Muscle of back (tissue), 13 donors: ENCODE results near the gene GBF1. TPM values are rescaled to one million over a fixed set of nuclear protein-coding genes. Genes with fewer than 3 reads are reported as not detected.
A peak's percentile ranks its signal among the peaks of the same experiment; 100 is the strongest.
"Not testable (repeated sequence)": the region's sequence is repeated elsewhere in the genome, so short reads cannot be mapped to it uniquely, and the experiment has no call there.

Source experiments
- DNase-seq, 3 donors: peaks; one replicate each; pipeline versions ENCODE4 v3.0.0 to v3.0.0-alpha.2; 2013
- long read RNA-seq, 9 donors: transcript quantifications; one replicate each; lab custom pipeline, GENCODE V29; 2026
- polyA plus RNA-seq, 10 donors: library from polyadenylated mRNA; unstranded; fragments of 120-200 nt; gene quantifications; one replicate each; pipeline ENCODE4 v1.2.1, GENCODE V29; 2013; ENCODE audit not compliant: insufficient read length in 10 of 10

GBF1 gene, protein sequence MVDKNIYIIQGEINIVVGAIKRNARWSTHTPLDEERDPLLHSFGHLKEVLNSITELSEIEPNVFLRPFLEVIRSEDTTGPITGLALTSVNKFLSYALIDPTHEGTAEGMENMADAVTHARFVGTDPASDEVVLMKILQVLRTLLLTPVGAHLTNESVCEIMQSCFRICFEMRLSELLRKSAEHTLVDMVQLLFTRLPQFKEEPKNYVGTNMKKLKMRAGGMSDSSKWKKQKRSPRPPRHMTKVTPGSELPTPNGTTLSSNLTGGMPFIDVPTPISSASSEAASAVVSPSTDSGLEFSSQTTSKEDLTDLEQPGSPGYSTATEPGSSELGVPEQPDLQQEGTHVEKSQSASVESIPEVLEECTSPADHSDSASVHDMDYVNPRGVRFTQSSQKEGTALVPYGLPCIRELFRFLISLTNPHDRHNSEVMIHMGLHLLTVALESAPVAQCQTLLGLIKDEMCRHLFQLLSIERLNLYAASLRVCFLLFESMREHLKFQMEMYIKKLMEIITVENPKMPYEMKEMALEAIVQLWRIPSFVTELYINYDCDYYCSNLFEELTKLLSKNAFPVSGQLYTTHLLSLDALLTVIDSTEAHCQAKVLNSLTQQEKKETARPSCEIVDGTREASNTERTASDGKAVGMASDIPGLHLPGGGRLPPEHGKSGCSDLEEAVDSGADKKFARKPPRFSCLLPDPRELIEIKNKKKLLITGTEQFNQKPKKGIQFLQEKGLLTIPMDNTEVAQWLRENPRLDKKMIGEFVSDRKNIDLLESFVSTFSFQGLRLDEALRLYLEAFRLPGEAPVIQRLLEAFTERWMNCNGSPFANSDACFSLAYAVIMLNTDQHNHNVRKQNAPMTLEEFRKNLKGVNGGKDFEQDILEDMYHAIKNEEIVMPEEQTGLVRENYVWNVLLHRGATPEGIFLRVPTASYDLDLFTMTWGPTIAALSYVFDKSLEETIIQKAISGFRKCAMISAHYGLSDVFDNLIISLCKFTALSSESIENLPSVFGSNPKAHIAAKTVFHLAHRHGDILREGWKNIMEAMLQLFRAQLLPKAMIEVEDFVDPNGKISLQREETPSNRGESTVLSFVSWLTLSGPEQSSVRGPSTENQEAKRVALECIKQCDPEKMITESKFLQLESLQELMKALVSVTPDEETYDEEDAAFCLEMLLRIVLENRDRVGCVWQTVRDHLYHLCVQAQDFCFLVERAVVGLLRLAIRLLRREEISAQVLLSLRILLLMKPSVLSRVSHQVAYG (N-terminal part only)
- 10 to 100 TPM; 41.2 to 56.6 (median 51.1) TPM for polyA plus RNA-seq
- long read RNA-seq, donor 1, partial matches to known transcripts: 5 of 10 reads
- long read RNA-seq, donor 1, other reads (novel, unspliced or antisense): 5 of 10 reads
- long read RNA-seq, donor 2, partial matches to known transcripts: 31 of 31 reads
- long read RNA-seq, donor 2, other reads (novel, unspliced or antisense): 0 of 31 reads
- long read RNA-seq, donor 3: 0 reads
- long read RNA-seq, donor 4: 0 reads
- long read RNA-seq, donor 5: 0 reads
- long read RNA-seq, donor 6, partial matches to known transcripts: 20 of 20 reads
- long read RNA-seq, donor 6, other reads (novel, unspliced or antisense): 0 of 20 reads
- long read RNA-seq, donor 7: 0 reads
- long read RNA-seq, donor 8, partial matches to known transcripts: 21 of 21 reads
- long read RNA-seq, donor 8, other reads (novel, unspliced or antisense): 0 of 21 reads
- long read RNA-seq, donor 9: 0 reads

DNA sequence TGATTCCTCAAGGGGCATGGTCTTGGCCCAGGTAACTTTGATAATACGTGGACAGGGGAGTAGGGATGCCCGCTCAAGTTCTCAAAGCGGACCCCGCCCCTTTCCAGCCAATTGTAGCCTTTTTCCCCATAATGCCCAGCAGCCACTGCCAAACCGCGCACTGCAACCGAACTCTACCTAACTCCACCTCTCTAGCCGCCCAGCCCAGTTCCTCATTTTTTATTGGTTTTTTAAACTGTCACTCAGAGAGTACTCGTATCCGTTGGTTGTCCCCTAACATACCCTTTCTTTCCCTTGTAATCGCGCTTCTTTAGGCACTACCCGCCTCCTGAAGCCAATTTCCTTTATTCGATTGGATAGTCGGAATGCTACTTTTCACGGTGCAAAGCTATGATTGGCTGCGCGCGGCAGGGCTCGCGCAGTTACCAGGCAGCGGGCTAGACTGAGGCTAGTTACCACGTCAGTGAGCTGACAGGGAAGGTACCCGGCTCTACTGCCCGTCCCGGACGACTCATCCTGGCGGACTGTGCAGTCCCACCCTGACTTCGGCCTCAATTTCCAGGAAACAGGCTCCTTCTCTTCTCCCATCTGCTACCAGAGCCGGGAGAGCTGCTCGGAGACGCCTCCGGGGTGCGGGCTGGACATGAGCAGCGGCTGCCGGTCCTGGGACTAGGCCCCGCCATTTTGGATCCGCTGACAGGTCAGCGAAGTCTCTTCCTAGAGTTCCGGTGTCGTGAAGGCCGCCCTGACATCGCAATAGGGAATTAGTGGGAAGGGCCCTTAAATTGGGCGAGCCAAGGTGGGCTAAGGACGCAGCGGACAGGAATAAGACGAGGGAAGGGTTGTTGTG is at the start of gene GBF1:
TSS of gene GBF1 (plus strand) at position 451 of the 850 bp plus-strand sequence. CDS start 13,407 bp downstream, outside the sequence.
- peak; percentile 98 to 100 (median 99) for DNase-seq

DNA sequence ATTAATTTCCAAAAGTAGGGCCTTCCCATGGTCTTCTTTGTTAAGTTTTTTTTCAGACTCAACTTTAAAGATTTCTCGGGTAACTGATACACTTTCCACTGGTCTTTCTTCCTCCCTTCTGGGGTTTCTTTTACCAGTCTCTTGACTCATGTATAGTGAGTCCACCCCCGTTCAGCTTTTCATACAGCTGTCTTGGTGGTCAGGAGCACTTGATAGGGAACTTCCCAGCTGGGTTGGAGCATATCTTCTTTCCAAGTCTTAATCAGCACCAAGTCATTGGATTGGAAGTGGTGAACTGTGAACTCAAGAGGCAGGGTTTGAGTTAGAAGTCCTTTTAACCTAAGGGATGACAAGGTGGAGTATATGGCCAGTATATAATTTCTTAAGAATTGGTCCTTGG is 48.4 kb upstream of the GBF1 start:
- DNase-seq: no peak

GRCh38 chr10:102198027-102198426 is 47.3 kb upstream of the GBF1 start:
- DNase-seq: no peak

DNA sequence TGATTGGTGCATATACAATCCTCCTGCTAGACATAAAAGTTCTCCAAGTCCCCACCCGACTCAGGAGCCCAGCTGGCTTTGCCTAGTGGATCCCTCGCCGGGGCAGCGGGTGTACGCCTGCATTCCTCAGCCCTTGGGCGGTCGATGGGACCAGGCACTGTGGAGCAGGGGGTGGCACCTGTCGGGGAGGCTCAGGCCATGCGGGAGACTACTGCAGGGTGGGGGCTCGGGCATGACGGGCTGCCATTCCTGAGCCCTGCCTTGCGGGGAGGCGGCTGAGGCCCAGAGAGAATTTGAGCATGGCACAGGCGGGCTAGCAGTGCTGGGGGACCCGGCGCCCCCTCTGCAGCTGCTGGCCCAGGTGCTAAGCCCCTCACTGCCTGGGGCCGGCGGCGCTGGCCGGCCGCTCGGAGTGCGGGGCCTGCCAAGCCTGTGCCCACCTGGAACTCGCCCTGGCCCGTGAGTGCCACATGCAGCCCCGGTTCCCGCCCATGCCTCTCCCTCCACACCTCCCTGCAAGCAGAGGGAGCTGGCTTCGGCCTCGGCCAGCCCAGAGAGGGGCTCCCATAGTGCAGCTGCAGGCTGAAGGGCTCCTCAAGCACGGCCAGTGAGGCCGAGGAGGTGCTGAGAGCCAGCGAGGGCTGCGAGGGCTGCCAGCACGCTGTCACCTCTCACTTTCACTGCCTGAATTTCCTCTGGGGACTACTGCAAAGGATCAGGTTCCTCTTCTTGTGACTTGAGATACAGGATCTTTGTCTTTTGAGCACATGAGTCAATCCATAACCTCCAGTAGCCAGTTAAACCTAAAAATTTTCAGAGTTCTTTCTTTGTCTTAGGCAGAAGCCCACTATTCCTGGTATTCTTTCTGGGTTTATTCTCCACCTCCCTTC is 44.3 kb upstream of the GBF1 start:
- no peak for DNase-seq

GRCh38 chr10:102202386-102202785 is 42.9 kb upstream of the GBF1 start:
- DNase-seq: no peak

DNA sequence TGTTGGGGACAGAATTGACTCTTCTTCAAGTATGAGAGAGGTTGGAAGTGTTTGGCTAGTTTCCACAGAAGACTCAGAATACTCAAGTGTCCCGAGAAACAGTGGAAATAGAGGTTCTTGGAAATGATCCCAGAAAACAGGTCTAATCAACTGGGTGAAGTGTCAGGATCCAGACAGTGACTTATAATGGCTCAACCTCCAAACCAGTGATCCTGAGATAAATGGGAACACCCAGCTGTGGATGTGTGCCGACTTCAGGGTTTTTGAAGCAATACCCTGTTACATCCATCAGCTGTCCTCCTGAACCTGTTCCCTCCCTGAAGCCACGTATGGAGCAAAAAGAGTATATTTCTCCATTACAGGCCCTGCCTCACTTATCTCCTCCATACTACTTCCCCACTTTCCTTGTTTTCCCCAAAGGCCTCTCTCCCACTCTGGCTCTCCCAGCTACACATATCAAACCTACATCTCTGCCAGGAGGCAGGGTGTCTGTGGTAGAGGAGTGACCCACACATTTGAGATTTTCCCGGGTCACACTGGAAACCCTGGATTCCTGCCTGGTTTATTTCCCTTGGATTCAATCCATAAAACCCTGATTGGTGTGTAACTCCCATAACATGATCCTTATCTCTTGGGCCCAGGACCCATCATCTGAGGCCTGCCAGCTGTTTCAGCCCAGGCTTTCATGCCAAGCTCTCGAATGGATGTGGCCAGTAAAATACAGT is 36.9 kb upstream of the GBF1 start:
- DNase-seq: no peak

- DNase-seq: no peak
Observed at GRCh38 chr10:102211615-102212299, 33.6 kb upstream of the GBF1 start.

DNA sequence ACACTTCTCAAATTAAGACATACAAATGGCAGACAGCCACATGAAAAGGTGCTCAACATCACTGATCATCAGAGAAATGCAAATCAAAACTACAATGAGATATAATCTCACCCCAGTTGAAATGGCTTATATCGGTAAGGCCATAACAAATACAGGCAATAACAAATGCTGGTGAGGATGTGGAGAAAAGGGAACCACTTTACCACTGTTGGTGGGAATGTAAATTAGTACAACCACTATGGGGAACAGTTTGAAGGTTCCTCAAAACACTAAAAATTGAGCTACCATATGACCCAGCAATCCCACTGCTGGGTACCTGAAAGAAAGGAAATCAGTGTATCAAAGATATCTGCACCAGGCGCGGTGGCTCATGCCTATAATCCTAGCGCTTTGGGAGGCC is 31.7 kb upstream of the GBF1 start:
- not testable (repeated sequence) for DNase-seq

GRCh38 chr10:102219370-102219769 is 26.0 kb upstream of the GBF1 start:
- DNase-seq: no peak

- DNase-seq: no peak
Observed at GRCh38 chr10:102220612-102221011, 24.7 kb upstream of the GBF1 start.

GRCh38 chr10:102222797-102223196 is 22.5 kb upstream of the GBF1 start:
- no peak for DNase-seq

- peak; percentile 92 to 97 (median 95) for DNase-seq
Observed at GRCh38 chr10:102225646-102226541, 19.4 kb upstream of the GBF1 start, which contains the start of gene ELOVL3. Gene ELOVL3, plus strand, starts transcription at chr10:102226299. Its CDS starts 250 bp downstream, at chr10:102226549.

GRCh38 chr10:102226542-102226870 is 18.8 kb upstream of the GBF1 start:
- no peak for DNase-seq

GRCh38 chr10:102227050-102227449 is 18.3 kb upstream of the GBF1 start:
- DNase-seq: no peak

- peak in 2 of 3 donors; percentile 82 to 91 for DNase-seq
Observed at GRCh38 chr10:102229810-102230263, 15.5 kb upstream of the GBF1 start.

- DNase-seq: peak in 2 of 3 donors; percentile 68 to 81
Observed at GRCh38 chr10:102230264-102230860, 15.0 kb upstream of the GBF1 start.
